Measurements from ENCODE around the gene SRPK1.
"Not testable (repeated sequence)": the region's sequence is repeated elsewhere in the genome, so short reads cannot be mapped to it uniquely, and the experiment has no call there.

Gene SRPK1

DNA sequence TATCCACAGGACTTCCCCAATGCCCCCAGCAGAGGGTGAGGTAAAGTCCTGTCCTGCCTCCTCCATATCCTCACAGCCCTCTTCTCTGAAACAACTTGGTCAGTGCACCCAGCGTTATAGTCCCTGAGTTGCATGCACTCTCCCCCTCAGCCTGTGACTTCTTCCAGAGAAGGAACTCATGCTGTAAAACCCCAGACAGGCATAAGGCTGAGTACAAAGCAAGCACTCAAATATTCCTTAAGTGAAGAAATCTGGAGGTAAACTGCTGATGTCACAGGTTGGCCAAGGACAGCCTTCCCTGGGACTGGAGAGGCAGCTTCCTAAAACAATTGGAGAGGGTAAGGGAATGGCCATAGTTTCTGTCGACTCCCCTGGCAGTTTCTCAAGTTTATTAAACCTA is 12.9 kb upstream of the SRPK1 start:
- no peak overlapping the region for H3K27ac ChIP-seq
- no peak overlapping the region for H3K4me3 ChIP-seq

DNA sequence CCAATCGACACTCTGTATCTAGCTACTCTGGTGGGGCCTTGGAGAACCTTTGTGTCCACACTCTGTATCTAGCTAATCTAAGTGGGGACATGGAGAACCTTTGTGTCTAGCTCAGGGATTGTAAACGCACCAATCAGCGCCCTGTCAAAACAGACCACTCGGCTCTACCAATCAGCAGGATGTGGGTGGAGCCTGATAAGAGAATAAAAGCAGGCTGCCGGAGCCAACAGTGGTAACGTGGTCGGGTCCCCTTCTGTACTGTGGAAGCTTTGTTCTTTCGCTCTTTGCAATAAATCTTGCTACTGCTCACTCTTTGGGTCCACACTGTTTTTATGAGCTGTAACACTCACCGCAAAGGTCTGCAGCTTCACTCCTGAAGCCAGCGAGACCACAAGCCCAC is 11.0 kb upstream of the SRPK1 start:
- H3K4me3 ChIP-seq, H3K27ac ChIP-seq: not testable (repeated sequence)

DNA sequence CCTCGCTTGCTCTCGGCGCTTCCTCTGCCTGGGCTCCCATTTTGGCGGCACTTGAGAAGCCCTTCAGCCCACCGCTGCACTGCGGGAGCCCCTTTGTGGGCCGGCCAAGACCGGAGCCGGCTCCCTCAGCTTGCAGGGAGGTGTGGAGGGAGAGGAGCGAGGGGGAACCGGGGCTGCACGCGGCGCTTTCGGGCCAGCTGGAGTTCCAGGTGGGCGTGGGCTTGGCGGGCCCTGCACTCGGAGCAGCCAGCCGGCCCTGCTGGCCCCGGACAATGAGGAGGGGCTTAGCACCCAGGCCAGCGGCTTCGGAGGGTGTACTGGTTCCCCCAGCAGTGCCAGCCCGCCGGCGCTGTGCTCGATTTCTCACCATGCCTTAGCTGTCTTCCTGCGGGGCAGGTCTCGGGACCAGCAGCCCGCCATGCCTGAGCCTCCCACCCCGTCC is 10.2 kb upstream of the SRPK1 start:
- no peak overlapping the region for H3K4me3 ChIP-seq

DNA sequence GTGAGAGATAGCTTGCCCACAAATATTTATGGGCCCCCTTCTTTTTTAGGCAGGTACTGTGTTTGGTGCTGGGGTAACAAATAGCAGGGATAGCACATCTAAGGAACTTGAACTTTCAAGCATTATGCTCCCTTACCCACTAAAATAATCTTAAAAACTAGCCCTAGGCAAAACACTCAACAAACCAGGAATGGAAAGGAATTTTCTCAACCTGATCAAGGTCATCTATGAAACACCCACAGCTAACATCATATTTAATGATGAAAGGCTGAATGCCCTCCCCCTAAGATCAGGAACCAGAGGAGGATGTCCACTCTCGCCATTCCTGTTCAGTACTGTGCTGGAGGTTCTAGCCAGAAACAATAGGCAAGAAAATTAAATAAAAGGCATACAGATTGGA is 8.7 kb upstream of the SRPK1 start:
- H3K4me3 ChIP-seq: no peak overlapping the region
- no peak overlapping the region for H3K27ac ChIP-seq

More for the DNA sequence above, 10.2 kb upstream of the SRPK1 start:
- no peak overlapping the region for H3K27ac ChIP-seq

DNA sequence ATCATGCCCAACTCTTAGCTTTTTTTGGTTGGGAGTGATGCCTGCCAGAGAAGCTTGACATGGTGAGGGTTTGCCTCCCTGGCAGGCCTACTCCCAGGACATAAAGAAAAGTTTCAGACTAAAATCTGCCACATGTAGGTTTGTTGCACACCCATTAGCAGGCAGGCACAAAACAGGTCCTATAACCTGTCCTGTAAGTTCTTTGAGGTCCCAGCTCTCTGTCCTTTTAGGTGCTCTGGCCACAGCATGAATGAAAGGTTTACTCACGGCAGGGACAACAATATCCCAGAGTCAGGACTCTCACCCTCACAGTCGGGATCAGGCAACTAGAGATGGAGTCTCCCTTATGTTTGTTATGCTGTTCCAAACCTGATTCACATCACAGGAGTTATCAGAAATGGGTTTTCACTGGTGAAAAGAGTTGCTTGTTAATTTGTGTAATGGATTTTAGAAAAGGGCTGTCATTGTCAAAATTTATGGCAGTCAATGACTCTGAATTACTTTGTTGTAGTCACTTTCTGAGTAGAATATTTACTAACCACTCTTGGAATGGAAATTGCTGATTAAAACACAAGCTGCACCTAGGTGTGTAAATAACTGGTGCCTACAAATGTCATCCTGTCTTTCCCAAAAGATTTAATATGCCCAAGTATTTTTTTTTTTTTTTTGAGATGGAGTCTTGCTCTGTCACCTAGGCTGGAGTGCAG is 5.8 kb upstream of the SRPK1 start:
- H3K27ac ChIP-seq: peak overlapping the region in 5 of 21 experiments; percentile 1 to 54 (median 18)
- H3K4me3 ChIP-seq: no peak overlapping the region

DNA sequence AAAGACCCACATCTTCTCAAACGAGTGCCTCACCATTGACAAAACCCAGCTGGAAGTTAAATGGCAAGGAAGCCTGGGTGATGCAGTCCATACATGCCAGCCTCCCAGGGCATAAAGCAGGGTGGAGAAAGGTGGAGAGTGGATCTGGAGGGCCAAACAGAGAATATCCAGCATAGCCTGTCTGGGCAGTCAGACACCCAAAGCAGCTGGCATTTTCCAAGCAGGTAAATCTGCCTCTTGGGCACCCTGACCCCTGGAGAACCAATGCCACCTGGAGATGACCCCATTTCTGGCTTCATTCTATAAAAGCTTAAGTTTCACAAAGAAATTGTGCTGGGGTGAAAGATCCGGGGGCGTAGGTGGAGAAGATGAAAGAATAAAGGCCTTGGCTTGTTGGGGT is 5.1 kb upstream of the SRPK1 start:
- Histone ChIP-seq H3K27ac (peak overlapping the region in 5 of 21 experiments; percentile 1 to 54 (median 36)), H3K4me3 (no peak overlapping the region)

DNA sequence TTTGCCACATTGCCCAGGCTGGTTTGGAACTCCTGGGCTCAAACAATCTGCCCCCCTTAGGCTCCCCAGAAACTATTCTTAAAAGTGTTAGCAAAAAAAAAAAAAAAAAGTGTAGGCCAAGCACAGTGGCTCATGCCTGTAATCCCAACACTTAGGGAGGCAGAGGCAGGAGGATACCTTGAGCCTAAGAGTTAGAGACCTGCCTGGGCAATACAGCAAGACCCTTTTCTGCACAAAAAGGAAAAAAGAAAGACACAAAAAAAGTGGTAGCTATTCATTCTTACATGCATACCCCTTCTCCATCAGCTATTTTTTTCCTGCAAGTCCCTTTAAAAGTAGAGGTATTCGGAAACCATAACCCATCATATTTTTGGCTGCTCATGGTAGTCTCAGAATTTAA is 3.2 kb upstream of the SRPK1 start:
- no peak overlapping the region for H3K4me3 ChIP-seq
- no peak overlapping the region for H3K27ac ChIP-seq

DNA sequence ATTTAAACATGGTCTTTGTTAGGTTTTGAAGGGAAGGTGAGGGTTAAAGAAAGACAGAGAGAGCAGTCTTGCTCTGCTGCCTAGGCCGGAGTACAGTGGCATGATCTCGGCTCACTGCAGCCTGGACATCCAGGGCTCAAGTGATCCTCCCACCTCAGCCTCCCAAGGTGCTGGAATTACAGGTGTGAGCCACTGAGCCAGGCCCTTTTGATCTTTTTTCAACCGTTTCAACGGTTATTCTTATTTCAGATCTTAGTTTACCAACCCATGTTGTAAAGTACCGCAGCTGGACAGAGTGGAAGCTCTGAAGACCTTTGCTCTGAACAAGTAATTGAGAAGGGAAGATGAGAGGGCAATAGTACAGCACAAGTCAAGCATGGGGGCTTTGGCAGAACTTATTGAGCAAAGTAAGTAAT is 1.2 kb upstream of the SRPK1 start:
- H3K27ac ChIP-seq: peak overlapping the region in 1 of 21 experiments; percentile 91
- no peak overlapping the region for H3K4me3 ChIP-seq

DNA sequence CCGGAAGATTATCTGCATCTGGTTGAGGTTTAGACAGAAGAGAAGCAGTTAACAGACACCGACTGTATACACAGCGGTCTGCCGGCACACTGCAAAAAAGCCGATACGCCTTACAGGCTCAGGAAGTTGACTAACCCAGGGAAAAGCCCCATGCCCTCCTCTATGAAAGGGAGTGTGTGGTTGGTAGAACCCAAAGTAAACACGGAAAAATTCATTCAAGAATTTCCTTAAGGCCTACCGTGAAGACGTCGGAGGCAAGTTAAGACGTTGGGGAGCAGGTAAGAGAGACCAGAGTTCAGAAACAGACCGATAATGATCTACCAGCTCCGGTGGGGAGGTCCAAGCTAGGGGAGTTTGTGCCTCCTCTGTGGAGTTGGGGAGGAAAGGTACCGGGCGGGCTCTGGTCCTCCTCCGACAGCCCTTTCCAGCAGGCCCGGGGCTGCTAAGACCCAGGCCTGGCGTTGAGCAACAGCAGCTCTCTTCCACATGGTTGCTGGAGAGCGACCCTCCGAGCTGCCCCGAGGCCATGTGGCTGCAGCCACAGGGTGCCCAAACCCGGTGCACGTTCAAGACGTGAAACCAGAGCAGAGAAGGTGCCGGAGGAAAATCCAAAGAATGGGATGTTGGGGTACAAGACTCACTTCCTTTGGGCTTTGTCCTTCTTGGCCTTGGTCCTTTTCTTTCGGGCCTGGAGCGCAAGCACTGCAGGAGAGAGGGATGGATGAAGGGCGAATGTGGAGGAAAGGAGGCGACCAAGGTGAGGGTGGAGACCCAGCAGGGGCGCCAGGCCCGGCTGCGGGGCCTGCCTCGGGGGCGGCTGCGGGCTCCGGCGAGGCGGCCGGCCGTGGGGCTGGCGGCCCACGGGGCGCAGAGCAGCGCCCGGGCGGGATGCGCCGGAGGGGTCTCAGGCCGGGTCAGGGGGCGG is 809 bp downstream of the SRPK1 start:
- peak overlapping the region; percentile 72 to 96 (median 93) for H3K4me3 ChIP-seq
- H3K27ac ChIP-seq: peak overlapping the region; percentile 77 to 95 (median 87)

DNA sequence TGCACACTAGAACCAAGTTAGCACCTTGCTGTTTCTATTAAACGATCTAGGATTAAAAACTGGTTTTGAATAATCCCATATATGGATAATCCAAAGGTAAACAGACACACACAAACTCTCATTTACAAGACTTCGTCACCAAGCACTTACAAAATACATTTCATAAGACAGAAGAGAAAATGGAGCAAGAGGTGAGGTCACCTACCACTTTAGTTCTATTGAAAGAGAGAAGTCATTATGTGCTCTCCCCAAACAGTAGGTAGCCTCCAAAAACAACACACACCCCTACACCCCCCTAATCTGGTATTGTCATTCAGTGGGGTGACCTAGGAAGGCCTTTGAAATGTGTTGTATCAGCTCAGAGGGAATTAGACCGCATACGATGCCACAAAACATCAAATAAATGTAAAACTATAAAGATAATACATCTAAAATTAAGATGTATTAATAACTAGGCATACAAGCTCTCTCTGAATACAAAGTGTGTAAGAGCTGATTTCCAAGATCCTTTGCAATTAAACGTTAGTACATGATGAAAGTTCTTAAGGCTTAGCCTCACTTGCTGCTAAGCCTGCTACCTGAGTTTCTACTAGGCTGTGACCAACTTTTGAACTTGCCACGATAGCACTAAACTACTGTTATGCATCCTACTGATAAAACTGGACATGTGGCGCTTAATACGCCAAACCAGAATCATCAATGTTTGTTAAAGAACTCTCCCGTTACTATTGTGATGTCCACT is 1.6 kb downstream of the SRPK1 start:
- Histone ChIP-seq H3K27ac (peak overlapping the region in 19 of 21 experiments; percentile 68 to 95 (median 88)), H3K4me3 (peak overlapping the region; percentile 72 to 96 (median 93))

DNA sequence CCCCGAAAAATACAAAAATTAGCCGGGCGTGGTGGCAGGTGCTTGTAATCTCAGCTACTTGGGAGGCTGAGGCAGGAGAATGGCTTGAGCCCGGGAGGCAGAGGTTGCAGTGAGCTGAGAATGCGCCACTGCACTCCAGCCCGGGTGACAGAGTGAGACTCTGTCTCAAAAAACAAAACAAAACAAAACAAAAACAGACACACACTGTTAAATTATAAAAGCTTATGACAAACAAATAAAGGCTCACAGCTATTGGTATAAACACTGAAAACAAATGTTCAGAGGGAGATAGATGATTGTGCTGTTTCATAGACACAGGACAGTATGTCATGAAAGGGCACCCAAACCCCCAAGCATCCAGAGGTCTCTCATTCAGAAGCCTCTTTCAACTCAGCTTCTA is 4.0 kb downstream of the SRPK1 start:
- not testable (repeated sequence) for H3K27ac ChIP-seq, H3K4me3 ChIP-seq

DNA sequence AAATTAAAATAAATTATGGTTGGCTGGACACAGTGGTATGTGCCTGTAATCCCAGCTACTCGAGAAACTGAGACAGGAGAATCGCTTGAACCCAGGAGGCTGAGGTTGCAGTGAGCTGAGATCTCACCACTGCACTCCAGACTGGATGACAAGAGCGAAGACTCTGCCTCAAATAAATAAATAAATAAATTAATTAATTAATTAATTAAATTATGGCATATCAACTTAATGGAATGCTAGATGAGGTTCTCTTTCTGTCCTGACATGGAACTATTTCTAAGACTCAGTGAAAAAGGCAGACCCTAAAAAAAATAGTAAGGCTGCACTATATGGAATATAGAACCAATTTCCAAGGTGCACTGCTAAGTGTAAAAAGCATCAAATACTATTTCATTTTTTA is 4.8 kb downstream of the SRPK1 start:
- H3K4me3 ChIP-seq: no peak overlapping the region
- H3K27ac ChIP-seq: no peak overlapping the region

DNA sequence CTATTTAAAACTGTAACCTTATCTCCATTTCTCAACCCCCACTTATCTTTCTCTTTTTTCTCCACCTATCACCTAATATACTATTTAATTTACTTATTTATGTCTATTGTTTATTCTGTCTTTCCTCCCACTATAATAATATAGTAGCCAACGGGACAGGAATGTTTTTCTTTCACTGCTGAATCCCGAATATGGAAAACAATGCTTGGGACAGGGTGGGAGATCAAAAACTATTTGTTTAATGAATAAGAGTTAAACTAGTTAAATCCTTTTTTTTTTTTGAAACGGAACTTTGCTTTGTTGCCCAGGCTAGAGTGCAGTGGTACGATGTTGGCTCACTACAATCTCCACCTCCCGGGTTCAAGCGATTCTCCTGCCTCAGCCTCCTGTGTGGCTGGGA is 6.4 kb downstream of the SRPK1 start:
- Histone ChIP-seq H3K27ac (no peak overlapping the region), H3K4me3 (no peak overlapping the region)

DNA sequence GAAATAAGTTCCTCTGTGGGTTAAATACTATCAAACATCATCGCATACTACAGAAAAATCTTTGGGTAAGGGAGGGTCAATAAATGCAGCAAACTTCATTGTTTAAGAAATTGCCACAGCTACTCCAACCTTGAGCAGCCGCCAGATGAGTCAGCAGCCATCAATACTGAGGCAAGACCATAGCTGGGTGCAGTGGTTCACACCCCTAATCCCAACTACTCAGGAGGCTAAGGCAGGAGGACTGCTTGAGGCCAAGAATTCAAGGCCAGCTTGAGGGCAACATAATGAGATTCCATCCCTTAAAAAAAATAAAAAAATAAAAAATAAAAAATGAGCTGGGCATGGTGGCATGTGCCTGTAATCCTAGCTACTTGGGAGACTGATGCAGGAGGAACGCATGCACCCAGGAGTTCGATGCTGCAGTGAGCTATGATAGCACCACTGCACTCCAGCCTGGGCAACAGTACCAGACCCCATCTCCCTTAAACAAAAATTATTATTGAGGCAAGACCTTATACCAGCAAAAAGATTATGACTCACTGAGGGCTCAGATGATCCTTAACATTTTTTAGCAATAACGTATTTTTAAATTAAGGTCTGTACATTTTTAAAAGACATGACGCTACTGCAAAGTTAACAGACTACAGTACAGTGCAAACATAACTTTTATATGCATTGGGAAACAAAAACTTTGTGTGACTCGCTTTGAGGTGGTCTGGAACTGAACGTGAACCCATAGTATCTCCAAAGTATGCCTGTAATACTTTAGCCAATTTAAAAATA is 8.8 kb downstream of the SRPK1 start:
- no peak overlapping the region for H3K27ac ChIP-seq
- H3K4me3 ChIP-seq: no peak overlapping the region

DNA sequence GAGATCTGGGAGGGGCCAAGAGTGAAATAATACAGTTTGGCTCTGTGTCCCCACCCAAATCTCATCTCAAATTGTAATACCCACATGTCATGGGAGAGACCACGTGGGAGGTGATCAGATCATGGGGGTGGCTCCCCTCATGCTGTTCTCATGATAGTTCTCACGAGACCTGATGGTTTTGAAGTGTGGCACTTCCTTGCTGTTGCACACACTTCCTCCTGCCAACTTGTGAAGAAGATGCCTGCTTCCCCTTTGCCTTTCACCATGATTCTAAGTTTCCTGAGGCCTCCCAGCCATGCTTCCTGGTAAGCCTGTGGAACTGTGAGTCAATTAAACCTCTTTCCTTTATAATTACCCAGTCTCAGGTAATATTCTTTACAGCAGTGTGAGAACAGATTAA is 11.3 kb downstream of the SRPK1 start:
- not testable (repeated sequence) for H3K4me3 ChIP-seq, H3K27ac ChIP-seq

DNA sequence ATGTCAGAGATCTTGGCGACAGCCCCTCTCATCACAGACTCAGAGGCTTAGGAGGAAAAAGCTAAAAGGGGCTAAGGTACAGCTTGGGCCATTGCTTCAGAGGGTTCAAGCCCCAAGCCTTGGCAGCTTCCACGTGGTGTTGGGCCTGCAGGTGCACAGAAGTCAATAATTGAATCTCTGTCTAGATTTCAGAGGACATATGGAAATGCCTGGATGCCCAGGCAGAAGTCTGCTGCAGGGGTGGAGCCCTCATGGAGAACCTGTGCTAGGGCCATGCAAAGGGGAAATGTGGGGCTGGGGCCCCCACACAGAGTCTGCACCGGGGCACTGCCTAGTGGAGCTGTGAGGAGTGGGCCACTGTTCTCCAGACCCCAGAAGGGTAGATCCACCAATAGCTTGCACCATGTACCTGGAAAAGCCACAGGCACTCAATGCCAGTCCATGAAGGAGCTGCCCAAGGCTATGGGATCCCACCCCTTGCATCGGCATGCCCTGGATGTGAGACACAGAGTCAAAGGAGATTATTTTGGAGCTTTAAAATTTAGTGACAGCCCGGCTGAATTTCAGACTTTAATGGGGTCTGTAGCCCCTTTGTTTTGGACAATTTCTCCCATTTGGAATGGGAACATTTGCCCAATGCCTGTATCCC is 12.0 kb downstream of the SRPK1 start:
- not testable (repeated sequence) for H3K4me3 ChIP-seq, H3K27ac ChIP-seq

DNA sequence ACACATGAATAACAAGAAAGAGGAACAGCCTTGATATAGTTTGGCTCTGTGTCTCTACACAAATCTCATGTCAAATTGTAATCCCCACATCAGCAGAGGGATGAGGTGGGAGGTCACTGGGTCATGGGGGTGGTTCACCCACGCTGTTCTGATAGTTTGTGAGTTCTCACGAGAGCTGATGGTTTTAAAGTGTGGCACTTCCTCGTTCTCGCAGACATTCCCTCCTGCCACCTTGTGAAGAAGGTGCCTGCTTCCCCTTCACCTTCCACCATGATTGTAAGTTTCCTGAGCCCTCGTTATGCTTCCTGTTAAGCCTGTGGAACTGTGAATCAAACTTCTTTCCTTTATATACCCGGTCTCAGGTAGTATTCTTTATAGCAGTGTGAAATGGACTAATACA is 13.1 kb downstream of the SRPK1 start:
- no peak overlapping the region for H3K27ac ChIP-seq
- H3K4me3 ChIP-seq: no peak overlapping the region

DNA sequence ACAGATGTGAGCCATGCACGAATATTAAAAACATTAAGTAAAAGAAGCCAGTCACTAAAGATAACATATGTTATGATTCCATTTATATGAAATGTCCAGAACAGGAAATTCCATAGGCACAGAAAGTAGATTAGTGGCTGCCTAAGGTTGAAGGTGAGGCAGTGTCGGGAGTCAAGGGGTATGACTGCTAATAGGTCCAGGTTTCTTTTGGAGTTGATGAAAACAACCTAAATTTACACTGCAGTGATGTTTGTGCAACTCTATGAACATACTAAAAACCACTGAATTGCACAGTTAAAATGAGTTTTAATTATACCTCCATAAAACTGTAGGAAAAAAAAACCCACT is 14.4 kb downstream of the SRPK1 start:
- no peak overlapping the region for H3K4me3 ChIP-seq
- H3K27ac ChIP-seq: no peak overlapping the region

DNA sequence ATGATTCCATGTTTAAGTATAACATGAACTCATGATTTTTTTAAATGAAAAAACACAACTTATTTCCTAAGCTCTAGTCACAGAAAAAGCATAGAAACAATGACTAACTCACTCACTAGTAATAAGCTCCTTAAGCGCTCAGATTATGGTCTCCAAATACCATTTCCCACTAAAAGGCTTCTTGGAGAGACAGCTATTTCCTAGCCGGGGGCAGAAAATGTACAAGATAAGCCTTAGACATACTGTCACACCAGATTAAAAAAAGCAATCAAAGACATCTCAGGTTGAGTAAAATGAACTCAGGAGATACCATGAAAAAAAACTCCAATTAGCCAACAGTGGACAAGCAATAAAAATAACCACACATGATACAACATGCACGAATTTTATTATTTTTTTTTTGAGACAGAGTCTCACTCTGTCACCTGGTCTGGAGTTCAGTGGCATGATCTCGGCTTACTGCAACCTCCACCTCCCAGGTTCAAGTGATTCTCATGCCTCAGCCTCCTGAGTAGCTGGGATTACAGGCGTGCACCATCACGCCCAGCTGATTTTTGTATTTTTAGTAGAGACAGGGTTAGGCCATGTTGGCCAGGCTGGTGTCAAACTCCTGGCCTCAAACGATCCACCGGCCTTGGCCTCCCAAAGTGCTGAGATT is 14.9 kb downstream of the SRPK1 start:
- no peak overlapping the region for H3K4me3 ChIP-seq
- no peak overlapping the region for H3K27ac ChIP-seq
